ENCODE data around the gene DENND1B. TPM values are rescaled to one million over a fixed set of nuclear protein-coding genes. Genes with fewer than 3 reads are reported as not detected.

DENND1B gene
- polyA plus RNA-seq, 1 donor (not counting 4 experiments of a cell fraction or from before 2014, with no cell fraction given), result 7.6 TPM

DNA sequence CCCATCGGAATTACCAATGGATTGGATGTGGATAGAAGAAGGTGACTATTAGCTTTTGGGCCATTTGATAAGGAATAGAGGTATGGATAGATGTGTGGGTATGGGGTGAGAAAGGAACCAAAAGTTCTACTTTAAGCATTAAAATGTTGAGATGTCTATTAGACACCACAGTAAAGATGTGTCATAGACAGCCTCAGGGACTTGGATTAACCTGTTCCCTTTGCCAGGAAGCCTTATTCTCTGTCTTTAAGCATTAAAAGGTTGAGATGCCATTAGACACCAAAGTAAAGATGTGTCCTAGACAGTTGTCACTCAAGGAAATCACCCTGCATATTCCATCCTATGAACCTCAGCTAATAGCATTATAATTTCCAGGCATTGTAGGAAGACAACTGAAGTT, 11.0 kb upstream of the DENND1B start:
- Histone ChIP-seq H2AFZ (ENCODE audit: control insufficient read depth, low read length) (no peak overlapping the region), H3K9ac (ENCODE audit: control insufficient read depth, extremely low read depth, insufficient read depth, low read length) (no peak overlapping the region), H3K4me2 (ENCODE audit: control insufficient read depth, extremely low read depth, insufficient read depth, low read depth, low read length) (peak overlapping the region; percentile 61), H4K20me1 (ENCODE audit: control insufficient read depth, extremely low read depth, insufficient read depth, low read length) (no peaks in the 10 kb centered on the region), H3K4me3 (ENCODE audit: control insufficient read depth in 2 of 3, extremely low read depth in 1 of 3, insufficient read depth in 2 of 3, low read depth in 1 of 3, low read length in 3 of 3) (no peak overlapping the region), H3K9me1 (ENCODE audit: control insufficient read depth, extremely low read depth, insufficient read depth, low read length) (no peaks in the 10 kb centered on the region), H3K9me3 (ENCODE audit: control insufficient read depth, low read depth, low read length) (no peaks in the 10 kb centered on the region), H3K4me1 (ENCODE audit: control insufficient read depth, extremely low read depth, insufficient read depth, low read length) (peaks cover 51% of the 10 kb centered on the region), H3K27ac (ENCODE audit: control insufficient read depth, insufficient read depth, low read length) (peak overlapping the region; percentile 60), H3K79me2 (ENCODE audit: control insufficient read depth, insufficient read depth, low read length) (no peaks in the 10 kb centered on the region), H3K27me3 (ENCODE audit: control insufficient read depth, extremely low read depth, insufficient read depth, low read length) (no peaks in the 10 kb centered on the region), H3K36me3 (ENCODE audit: control insufficient read depth in 2 of 2, extremely low read depth in 1 of 2, insufficient read depth in 2 of 2, low read length in 2 of 2) (no peaks in the 10 kb centered on the region)
- DNase-seq (ENCODE audit: low read depth, low spot score) (no peak), FAIRE-seq (peak; percentile 87)
- dilution Hi-C loops (cut with MboI; ENCODE audit: extremely low pct_ligation_motif_present, low sequenced_read_pairs), result no loop called here
- TF ChIP-seq, protein P1, sequence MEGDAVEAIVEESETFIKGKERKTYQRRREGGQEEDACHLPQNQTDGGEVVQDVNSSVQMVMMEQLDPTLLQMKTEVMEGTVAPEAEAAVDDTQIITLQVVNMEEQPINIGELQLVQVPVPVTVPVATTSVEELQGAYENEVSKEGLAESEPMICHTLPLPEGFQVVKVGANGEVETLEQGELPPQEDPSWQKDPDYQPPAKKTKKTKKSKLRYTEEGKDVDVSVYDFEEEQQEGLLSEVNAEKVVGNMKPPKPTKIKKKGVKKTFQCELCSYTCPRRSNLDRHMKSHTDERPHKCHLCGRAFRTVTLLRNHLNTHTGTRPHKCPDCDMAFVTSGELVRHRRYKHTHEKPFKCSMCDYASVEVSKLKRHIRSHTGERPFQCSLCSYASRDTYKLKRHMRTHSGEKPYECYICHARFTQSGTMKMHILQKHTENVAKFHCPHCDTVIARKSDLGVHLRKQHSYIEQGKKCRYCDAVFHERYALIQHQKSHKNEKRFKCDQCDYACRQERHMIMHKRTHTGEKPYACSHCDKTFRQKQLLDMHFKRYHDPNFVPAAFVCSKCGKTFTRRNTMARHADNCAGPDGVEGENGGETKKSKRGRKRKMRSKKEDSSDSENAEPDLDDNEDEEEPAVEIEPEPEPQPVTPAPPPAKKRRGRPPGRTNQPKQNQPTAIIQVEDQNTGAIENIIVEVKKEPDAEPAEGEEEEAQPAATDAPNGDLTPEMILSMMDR (optimal IDR thresholded peaks at IDR 0.05 in 1 of 3, IDR thresholded peaks at IDR 0.05 in 1 of 3, conservative IDR thresholded peaks at IDR 0.05 in 1 of 3; ENCODE audit: extremely low read depth in 1 of 3, insufficient read depth in 2 of 3, low read length in 3 of 3), result no peak
- TF ChIP-seq EZH2 (IDR thresholded peaks at IDR 0.05; ENCODE audit: low read length), result no peak

DNA sequence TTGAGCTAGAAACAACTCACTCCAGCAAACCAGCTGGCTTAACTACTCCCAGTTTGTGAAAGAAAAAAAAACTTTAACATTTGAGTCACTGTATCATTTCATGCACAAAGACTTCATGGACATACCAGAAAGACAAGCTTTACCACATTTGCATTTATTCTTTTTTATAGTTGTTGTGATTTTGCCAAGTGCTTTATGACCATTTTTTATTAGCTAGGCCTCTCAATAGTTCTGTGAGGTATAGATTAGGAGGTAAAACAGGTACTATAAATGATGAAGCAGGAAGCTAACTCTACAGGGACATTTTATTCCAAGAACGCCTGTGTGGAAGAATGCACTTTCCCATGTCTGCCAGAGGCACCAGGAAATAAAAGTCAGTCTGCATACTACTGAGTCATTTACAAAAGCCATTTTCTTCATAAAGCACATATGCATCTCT, 8.2 kb upstream of the DENND1B start:
- FAIRE-seq (peak; percentile 79), DNase-seq (ENCODE audit: low read depth, low spot score) (peak; percentile 44)
- H3K9me3 ChIP-seq (ENCODE audit: control insufficient read depth, low read depth, low read length), result no peaks in the 10 kb centered on the region
- no peak overlapping the region for H3K9ac ChIP-seq (ENCODE audit: control insufficient read depth, extremely low read depth, insufficient read depth, low read length)
- H3K79me2 ChIP-seq (ENCODE audit: control insufficient read depth, insufficient read depth, low read length), result no peaks in the 10 kb centered on the region
- H2AFZ ChIP-seq (ENCODE audit: control insufficient read depth, low read length), result no peak overlapping the region
- H3K4me3 ChIP-seq (ENCODE audit: control insufficient read depth in 2 of 3, extremely low read depth in 1 of 3, insufficient read depth in 2 of 3, low read depth in 1 of 3, low read length in 3 of 3), result no peak overlapping the region
- H3K4me2 ChIP-seq (ENCODE audit: control insufficient read depth, extremely low read depth, insufficient read depth, low read depth, low read length), result peak overlapping the region; percentile 51
- H4K20me1 ChIP-seq (ENCODE audit: control insufficient read depth, extremely low read depth, insufficient read depth, low read length), result no peaks in the 10 kb centered on the region
- H3K4me1 ChIP-seq (ENCODE audit: control insufficient read depth, extremely low read depth, insufficient read depth, low read length), result peaks cover 51% of the 10 kb centered on the region
- no peaks in the 10 kb centered on the region for H3K9me1 ChIP-seq (ENCODE audit: control insufficient read depth, extremely low read depth, insufficient read depth, low read length)
- dilution Hi-C loops (cut with MboI; ENCODE audit: extremely low pct_ligation_motif_present, low sequenced_read_pairs), result no loop called here
- peak overlapping the region; percentile 76 for H3K27ac ChIP-seq (ENCODE audit: control insufficient read depth, insufficient read depth, low read length)
- no peaks in the 10 kb centered on the region for H3K27me3 ChIP-seq (ENCODE audit: control insufficient read depth, extremely low read depth, insufficient read depth, low read length)
- H3K36me3 ChIP-seq (ENCODE audit: control insufficient read depth in 2 of 2, extremely low read depth in 1 of 2, insufficient read depth in 2 of 2, low read length in 2 of 2), result no peaks in the 10 kb centered on the region
- TF ChIP-seq EZH2 (IDR thresholded peaks at IDR 0.05; ENCODE audit: low read length), result no peak
- TF ChIP-seq, protein P1 (optimal IDR thresholded peaks at IDR 0.05 in 1 of 3, IDR thresholded peaks at IDR 0.05 in 1 of 3, conservative IDR thresholded peaks at IDR 0.05 in 1 of 3; ENCODE audit: extremely low read depth in 1 of 3, insufficient read depth in 2 of 3, low read length in 3 of 3), result no peak
